GM12878 (cell line): ENCODE results near the gene GABRR1. TPM values are rescaled to one million over a fixed set of nuclear protein-coding genes. Genes with fewer than 3 reads are reported as not detected.

Experiments
- ATAC-seq: fragments of 200-7000 bp; cut with Tn5 transposase; 3 replicates; pipeline ENCODE4 v1.9.1; 2020; ENCODE audit warnings: mild to moderate bottlenecking, moderate library complexity
- BruUV-seq: library from RNA; stranded (reverse); fragments of 400-500 nt; replicated peaks from 2 replicates; lab custom pipeline; 2021; lab: Mats Ljungman, UMichigan
- CTCF ChIA-PET: fragments of 300-600 bp; sonication (Branson Sonifier 250); formaldehyde crosslinking; extraction: SDS; loops from one replicate; lab custom pipeline; 2021; ENCODE audit warnings: inconsistent platforms; lab: Yijun Ruan, JAX
- POLR2A ChIA-PET: fragments of 350-600 bp; formaldehyde crosslinking; extraction: SDS; loops from one replicate; lab custom pipeline; 2021; ENCODE audit warnings: inconsistent platforms; lab: Charles Lee
- RAD21 ChIA-PET: fragments of 300-600 bp; sonication (Branson Sonifier 250); formaldehyde crosslinking; loops from one replicate; lab custom pipeline; 2023; ENCODE audit warnings: antibody characterized with exemption; ENCODE audit not compliant: unreplicated experiment; lab: Charles Lee
- SMC1A ChIA-PET: fragments of 300-600 bp; sonication (Branson Sonifier 250); formaldehyde crosslinking; loops from one replicate; lab custom pipeline; 2023; ENCODE audit not compliant: unreplicated experiment, uncharacterized antibody; lab: Charles Lee
- DNase-seq: peaks from one replicate; pipeline ENCODE4 v3.0.0-alpha.2; 2011; ENCODE audit warnings: low read depth, low spot score
- FAIRE-seq: peaks from 3 replicates; lab custom pipeline; 2011; peaks lifted over from hg19 to GRCh38; lab: Jason Lieb, UNC
- H2AFZ ChIP-seq: 2 replicates; pipeline ENCODE4 v1.6.0; 2011; ENCODE audit warnings: low read depth, low read length, control low read depth; ENCODE audit not compliant: control insufficient read depth
- H3K27ac ChIP-seq: 2 replicates; pipeline ENCODE4 v1.5.1; 2011; ENCODE audit warnings: control low read depth; ENCODE audit not compliant: control insufficient read depth, insufficient read depth
- H3K27me3 ChIP-seq, 2 experiments: replicated peaks in 1 of 2; 2 replicates each; pipeline versions ENCODE4 v1.6.0 to v1.6.1; 2011; ENCODE audit warnings: low read length in 1 of 2; ENCODE audit not compliant: control insufficient read depth in 2 of 2, insufficient read depth in 2 of 2
- H3K36me3 ChIP-seq, 2 experiments: 2 replicates each; pipeline ENCODE4 v1.5.1; 2011; ENCODE audit warnings: low read length in 1 of 2; ENCODE audit not compliant: control insufficient read depth in 2 of 2, insufficient read depth in 2 of 2
- H3K4me1 ChIP-seq: 2 replicates; pipeline ENCODE4 v1.6.1; 2011; ENCODE audit warnings: mild to moderate bottlenecking, low read length, moderate library complexity, mixed read lengths; ENCODE audit not compliant: control insufficient read depth, insufficient read depth
- H3K4me2 ChIP-seq: 2 replicates; pipeline ENCODE4 v1.6.0; 2011; ENCODE audit warnings: control low read depth; ENCODE audit not compliant: control insufficient read depth, insufficient read depth
- H3K4me3 ChIP-seq: fragments of 200-600 bp; sonication (generic); 2 replicates; pipeline ENCODE4 v1.5.1; 2016
- H3K79me2 ChIP-seq: 2 replicates; pipeline ENCODE4 v1.6.0; 2011; ENCODE audit warnings: low read length; ENCODE audit not compliant: control insufficient read depth, insufficient read depth
- H3K9ac ChIP-seq: 2 replicates; pipeline ENCODE4 v1.8.0; 2011; ENCODE audit warnings: low read length, control low read depth, mixed read lengths; ENCODE audit not compliant: control insufficient read depth, insufficient read depth
- H3K9me3 ChIP-seq: replicated peaks from 3 replicates; pipeline ENCODE4 v1.5.1; 2011; ENCODE audit warnings: mild to moderate bottlenecking, low read length; ENCODE audit not compliant: control insufficient read depth, insufficient read depth
- H4K20me1 ChIP-seq: 2 replicates; pipeline ENCODE4 v1.6.0; 2011; ENCODE audit not compliant: control insufficient read depth, insufficient read depth
- POLR2A ChIP-seq: IDR thresholded peaks from 2 replicates; pipeline ENCODE4 v1.6.1; 2011; ENCODE audit warnings: low read depth, mild to moderate bottlenecking, low read length
- POLR2AphosphoS5 ChIP-seq: IDR thresholded peaks from 2 replicates; pipeline ENCODE4 v1.6.1; 2011; ENCODE audit warnings: mild to moderate bottlenecking, low read length, inconsistent platforms
- POU2F2 ChIP-seq: IDR thresholded peaks from 3 replicates; pipeline ENCODE4 v1.6.1; 2011; ENCODE audit warnings: low read depth, mild to moderate bottlenecking, low read length, borderline replicate concordance
- RCOR1 ChIP-seq: conservative IDR thresholded peaks from 2 replicates; pipeline ENCODE4 v1.6.1; 2012; ENCODE audit warnings: low read depth, low read length, improper control_type of control experiment
- SMAD1 ChIP-seq: fragments of 450-650 bp; IDR thresholded peaks from 2 replicates; pipeline ENCODE4 v1.6.1; 2018; ENCODE audit warnings: mild to moderate bottlenecking, low read depth; ENCODE audit not compliant: partially characterized antibody
- SRF ChIP-seq, 2 experiments: IDR thresholded peaks; 2 replicates each; pipeline ENCODE4 v1.6.1; 2011; ENCODE audit warnings: low read depth in 2 of 2, low read length in 2 of 2, mild to moderate bottlenecking in 1 of 2, moderate library complexity in 1 of 2
- WGBS: methylation state at CpG from one replicate; pipeline ENCODE4 v1.1.6; 2016; ENCODE audit warnings: low lambda C conversion rate; ENCODE audit not compliant: insufficient replicate concordance, insufficient coverage; ENCODE audit errors: missing lambda C conversion rate; 5-methylcytosine and 5-hydroxymethylcytosine counted together
- in situ Hi-C: fragments of 300-500 bp; cut with MboI; formaldehyde crosslinking; loops from 9 replicates; pipeline ENCODE4 v1.14.3; 2018; ENCODE audit warnings: mixed read lengths
- intact Hi-C: fragments of 100-400 bp; cut with micrococcal nuclease; formaldehyde crosslinking; loops from one replicate; pipeline ENCODE4 v1.14.2; 2022; ENCODE audit not compliant: unreplicated experiment
- polyA plus RNA-seq, 11 experiments: library from polyadenylated mRNA; depleted of rRNA in 4 of 11; unstranded in 6 of 11; stranded (reverse) in 5 of 11; fragments of >200 nt; fragmentation: Nextera tagmentation in 4 of 11; fragmentation: Illumina TruSeq in 1 of 11; extraction: Ambion mirVana in 4 of 11; extraction: Trizol in 1 of 11; gene quantifications; 1 replicate in 1 of 11; 2 replicates in 10 of 11; pipeline versions ENCODE4 v1.2.1 to v1.2.3, GENCODE V29; 2011 to 2016; ENCODE audit warnings: inconsistent platforms in 2 of 11, missing spikeins in 2 of 11, low read depth in 1 of 11
- total RNA-seq, 4 experiments: library from RNA; depleted of rRNA in 3 of 4; stranded (reverse); fragments of >200 nt in 3 of 4; fragmentation: Illumina TruSeq in 1 of 4; extraction: Trizol in 1 of 4; gene quantifications; 2 replicates each; pipeline versions ENCODE4 v1.2.1 to v1.2.3, GENCODE V29; 2013 to 2021
- TF ChIP-seq, protein P1 (sequence below): fragments of 450-650 bp; IDR thresholded peaks from 2 replicates; pipeline ENCODE4 v1.6.1; 2014; ENCODE audit warnings: mild to moderate bottlenecking
- TF ChIP-seq, protein P2 (sequence below): fragments of 450-650 bp; IDR thresholded peaks from 2 replicates; pipeline ENCODE4 v1.6.1; 2018; ENCODE audit warnings: borderline replicate concordance, mild to moderate bottlenecking; ENCODE audit not compliant: partially characterized antibody
- TF ChIP-seq, protein P3 (sequence below): fragments of 450-650 bp; IDR thresholded peaks from 2 replicates; pipeline ENCODE4 v1.6.1; 2018; ENCODE audit warnings: mild to moderate bottlenecking, low read depth, moderate library complexity; ENCODE audit not compliant: partially characterized antibody

Gene GABRR1
- total and polyA plus RNA-seq, 10 of the 15 experiments (the other 5 are each of a cell fraction or from before 2014, with no cell fraction given): not detected

- Histone ChIP-seq H4K20me1 (no peaks in the 10 kb centered on the region), H3K9me3 (no peaks in the 10 kb centered on the region; the same call in 2 of the 3 replicates), H3K4me1 (peaks cover 16% of the 10 kb centered on the region), H2AFZ (peak overlapping the region; percentile 84), H3K27me3 (no peaks in the 10 kb centered on the region), H3K27ac (peak overlapping the region; percentile 75), H3K36me3 (no peaks in the 10 kb centered on the region), H3K79me2 (peaks cover 13% of the 10 kb centered on the region), H3K4me2 (peak overlapping the region; percentile 96), H3K9ac (peak overlapping the region; percentile 80), H3K4me3 (peak overlapping the region; percentile 71)
- in situ Hi-C loops (no loop called here), intact Hi-C loops (loop anchor here (5.0 kb wide), 1 partner anchor 207 kb away; the partner anchor contains the start of gene UBE2J1)
- FAIRE-seq (peak; percentile 86), ATAC-seq (peak; percentile 75), DNase-seq (peak; percentile 52)
- SMC1A ChIA-PET: interaction anchor here (0.8 to 6.1 kb wide), 17 partner anchors 8 to 276 kb away, joined by 3 to 37 read pairs (median 4); partner anchors contain the start of gene PNRC1
- RAD21 ChIA-PET: interaction anchor here (0.5 to 3.5 kb wide), 18 partner anchors 11 to 298 kb away, joined by 3 to 26 read pairs (median 4); partner anchors contain the start of genes PNRC1 and RNGTT
- TSS peak; percentile 62 for BruUV-seq
- 2% methylated on average over 17 of the region's 17 CpGs for WGBS
- POLR2A ChIA-PET: interaction anchor here (0.7 to 5.2 kb wide), 9 partner anchors 57 to 214 kb away, joined by 3 to 71 read pairs (median 6); partner anchors contain the start of genes PNRC1 and RNGTT
- CTCF ChIA-PET: interaction anchor here (0.6 to 4.1 kb wide), 16 partner anchors 8 to 1996 kb away, joined by 3 to 22 read pairs (median 3); no protein-coding TSS in a partner anchor
- TF ChIP-seq POU2F2: peak; percentile 24; the same call in 1 of the 3 replicates
- TF ChIP-seq RCOR1: 0 out of 2 replicates have a peak, but pooled peaks have one; percentile 44
- peak; percentile 35 for TF ChIP-seq SMAD1
- TF ChIP-seq POLR2A: no peak
- TF ChIP-seq, protein P1, sequence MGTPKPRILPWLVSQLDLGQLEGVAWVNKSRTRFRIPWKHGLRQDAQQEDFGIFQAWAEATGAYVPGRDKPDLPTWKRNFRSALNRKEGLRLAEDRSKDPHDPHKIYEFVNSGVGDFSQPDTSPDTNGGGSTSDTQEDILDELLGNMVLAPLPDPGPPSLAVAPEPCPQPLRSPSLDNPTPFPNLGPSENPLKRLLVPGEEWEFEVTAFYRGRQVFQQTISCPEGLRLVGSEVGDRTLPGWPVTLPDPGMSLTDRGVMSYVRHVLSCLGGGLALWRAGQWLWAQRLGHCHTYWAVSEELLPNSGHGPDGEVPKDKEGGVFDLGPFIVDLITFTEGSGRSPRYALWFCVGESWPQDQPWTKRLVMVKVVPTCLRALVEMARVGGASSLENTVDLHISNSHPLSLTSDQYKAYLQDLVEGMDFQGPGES: no peak
- TF ChIP-seq, protein P2, sequence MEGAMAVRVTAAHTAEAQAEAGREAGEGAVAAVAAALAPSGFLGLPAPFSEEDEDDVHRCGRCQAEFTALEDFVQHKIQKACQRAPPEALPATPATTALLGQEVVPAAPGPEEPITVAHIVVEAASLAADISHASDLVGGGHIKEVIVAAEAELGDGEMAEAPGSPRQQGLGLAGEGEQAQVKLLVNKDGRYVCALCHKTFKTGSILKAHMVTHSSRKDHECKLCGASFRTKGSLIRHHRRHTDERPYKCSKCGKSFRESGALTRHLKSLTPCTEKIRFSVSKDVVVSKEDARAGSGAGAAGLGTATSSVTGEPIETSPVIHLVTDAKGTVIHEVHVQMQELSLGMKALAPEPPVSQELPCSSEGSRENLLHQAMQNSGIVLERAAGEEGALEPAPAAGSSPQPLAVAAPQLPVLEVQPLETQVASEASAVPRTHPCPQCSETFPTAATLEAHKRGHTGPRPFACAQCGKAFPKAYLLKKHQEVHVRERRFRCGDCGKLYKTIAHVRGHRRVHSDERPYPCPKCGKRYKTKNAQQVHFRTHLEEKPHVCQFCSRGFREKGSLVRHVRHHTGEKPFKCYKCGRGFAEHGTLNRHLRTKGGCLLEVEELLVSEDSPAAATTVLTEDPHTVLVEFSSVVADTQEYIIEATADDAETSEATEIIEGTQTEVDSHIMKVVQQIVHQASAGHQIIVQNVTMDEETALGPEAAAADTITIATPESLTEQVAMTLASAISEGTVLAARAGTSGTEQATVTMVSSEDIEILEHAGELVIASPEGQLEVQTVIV: no peak
- no peak; the same call in 1 of the 2 replicates for TF ChIP-seq POLR2AphosphoS5
- TF ChIP-seq SRF (IDR thresholded peaks at IDR 0.05; ENCODE audit: low read depth in 2 of 2, low read length in 2 of 2): no peak
- TF ChIP-seq, protein P3, sequence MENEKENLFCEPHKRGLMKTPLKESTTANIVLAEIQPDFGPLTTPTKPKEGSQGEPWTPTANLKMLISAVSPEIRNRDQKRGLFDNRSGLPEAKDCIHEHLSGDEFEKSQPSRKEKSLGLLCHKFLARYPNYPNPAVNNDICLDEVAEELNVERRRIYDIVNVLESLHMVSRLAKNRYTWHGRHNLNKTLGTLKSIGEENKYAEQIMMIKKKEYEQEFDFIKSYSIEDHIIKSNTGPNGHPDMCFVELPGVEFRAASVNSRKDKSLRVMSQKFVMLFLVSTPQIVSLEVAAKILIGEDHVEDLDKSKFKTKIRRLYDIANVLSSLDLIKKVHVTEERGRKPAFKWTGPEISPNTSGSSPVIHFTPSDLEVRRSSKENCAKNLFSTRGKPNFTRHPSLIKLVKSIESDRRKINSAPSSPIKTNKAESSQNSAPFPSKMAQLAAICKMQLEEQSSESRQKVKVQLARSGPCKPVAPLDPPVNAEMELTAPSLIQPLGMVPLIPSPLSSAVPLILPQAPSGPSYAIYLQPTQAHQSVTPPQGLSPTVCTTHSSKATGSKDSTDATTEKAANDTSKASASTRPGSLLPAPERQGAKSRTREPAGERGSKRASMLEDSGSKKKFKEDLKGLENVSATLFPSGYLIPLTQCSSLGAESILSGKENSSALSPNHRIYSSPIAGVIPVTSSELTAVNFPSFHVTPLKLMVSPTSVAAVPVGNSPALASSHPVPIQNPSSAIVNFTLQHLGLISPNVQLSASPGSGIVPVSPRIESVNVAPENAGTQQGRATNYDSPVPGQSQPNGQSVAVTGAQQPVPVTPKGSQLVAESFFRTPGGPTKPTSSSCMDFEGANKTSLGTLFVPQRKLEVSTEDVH: peak; percentile 86
These were observed 71.8 kb downstream of the GABRR1 start for GRCh38 chr6:89145091-89145955.
